SW 1271 (cell line): ENCODE results near the gene CSPG5.
A peak's percentile ranks its signal among the peaks of the same experiment; 100 is the strongest.

Experiments
- DNase-seq, 2 experiments: peaks; one replicate each; lab custom pipeline; 2025; lab: John Stamatoyannopoulos, UW

Gene CSPG5

DNA sequence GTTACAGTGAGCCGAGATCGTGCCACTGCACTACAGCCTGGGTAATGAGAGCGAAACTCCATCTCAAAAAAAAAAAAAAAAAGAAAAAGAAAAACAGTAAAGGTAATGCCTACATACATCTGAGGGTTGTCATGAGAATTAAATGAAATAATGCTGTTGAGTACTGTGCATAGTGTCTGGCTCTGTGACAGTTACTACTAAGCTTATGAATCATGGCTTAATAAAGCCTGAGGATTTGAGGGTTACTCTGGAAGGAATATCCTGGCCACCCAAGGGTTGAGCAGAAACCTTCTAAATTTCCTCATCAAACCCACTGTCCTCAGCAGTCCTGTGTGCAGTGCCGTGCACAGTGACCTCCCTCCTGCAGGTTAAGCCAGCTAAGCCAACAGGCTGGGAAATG, 38.4 kb downstream of the CSPG5 start:
- DNase-seq: no peak

DNA sequence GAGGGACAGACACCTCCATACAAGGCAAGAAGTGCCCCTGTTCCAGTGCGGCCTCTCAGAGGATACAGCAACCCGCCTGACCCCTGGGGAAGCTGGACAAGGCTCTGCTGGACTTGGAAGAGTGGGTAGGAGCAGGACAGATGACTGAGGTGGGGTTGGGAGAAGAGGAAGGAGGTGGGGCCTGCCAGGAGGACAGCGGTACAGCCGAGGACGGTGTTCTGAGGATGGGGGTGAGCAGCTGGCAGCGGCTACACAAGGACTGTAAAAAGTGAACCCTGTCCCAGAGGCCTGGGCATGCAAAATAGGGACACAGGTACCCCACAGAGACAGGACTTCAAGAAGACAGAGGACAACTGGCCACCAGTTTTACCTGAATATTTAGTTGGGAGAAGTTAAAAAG, 41.7 kb downstream of the CSPG5 start:
- DNase-seq: no peak

DNA sequence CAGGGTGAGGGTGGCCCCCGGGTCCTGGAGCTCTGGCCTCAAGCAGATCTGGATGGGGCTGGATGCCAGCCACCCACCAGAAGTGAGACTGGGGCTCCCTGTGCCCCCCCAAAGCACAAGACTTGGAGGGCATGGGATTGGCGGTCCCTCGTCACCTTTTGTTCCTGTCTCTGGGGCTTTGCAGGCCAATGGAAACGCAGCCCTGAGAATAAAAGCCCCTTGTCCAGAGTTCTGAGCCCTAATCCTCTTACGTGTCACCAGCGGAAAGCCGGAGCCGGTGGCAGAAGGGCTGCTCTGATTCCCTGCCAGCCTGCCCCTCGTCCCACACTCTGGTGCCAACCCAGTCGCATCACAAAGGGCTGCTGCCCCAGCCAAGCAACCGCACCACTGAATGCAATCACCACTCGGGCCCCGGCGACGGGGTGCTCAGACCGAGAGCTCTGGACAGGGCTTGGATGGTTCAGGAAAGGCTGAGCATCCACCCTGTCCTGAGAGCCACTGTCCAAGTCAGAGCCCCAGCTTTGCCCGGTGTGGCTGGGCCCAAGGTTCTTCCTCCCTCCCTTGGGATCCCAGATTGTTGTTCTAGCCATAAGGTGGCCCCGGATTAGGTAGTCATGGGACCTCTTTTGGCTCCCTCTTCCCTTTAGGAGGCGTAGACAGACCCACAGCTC, 42.3 kb downstream of the CSPG5 start:
- no peak for DNase-seq

DNA sequence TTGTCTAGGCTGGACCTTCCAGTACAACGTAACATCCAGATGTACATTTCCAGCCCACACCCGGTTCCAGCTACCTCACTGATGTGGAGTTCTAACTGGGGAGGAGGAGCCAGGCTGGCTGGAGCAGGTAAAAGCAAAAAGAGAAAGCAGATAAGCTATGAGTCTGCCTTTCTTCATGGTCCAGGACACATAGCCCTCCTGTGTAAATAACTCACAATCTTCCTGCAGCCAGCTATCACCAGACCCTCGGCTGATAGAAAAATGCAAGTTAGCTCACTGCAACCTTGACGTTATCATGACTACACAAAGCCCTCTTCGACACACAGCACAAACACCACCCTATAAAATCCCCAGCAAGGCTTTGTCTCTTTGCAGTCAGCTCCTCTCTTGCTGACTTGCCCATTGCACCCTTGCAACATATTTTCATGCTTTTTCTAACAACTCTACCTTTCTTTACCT, 44.6 kb downstream of the CSPG5 start:
- no peak for DNase-seq

DNA sequence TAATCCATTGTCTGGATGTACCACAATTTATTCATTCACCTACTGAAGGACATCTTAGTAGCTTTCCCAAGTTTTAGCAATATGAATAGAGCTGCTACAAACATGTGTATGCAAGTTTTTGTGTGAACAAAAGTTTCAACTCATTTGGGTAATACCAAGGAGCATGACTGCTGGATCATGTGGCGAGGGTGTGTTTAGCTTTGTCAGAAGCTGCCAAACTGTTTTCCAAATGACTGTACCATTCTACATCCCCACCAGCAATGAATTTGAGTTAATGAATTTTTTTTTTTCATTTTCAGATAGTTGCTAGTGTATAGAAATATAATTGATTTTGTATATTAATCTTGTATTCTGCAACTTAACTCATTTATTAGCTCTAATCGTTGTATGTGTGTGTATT, 45.2 kb downstream of the CSPG5 start:
- DNase-seq: no peak

- no peak for DNase-seq
These were observed 50.5 kb downstream of the CSPG5 start for GRCh38 chr3:47527952-47528725.

DNA sequence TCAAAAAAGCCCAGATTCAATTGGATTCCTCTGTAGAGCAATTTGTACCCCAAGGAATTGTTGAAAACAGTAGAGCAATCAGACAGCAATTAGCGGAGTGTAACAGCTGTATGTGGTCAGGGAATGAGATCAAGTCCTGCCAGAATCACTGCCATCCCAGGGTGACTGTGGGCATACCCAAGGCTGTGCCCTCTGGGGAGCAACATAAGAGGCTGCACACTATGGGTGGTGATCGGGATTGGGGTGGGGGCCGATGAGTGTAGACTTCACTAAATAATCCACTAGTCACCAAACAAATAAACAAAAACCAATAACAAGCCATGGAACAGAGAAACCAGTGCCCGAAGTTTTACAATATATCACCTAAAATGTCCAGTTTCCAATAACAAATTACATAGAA, 53.0 kb downstream of the CSPG5 start:
- DNase-seq: no peak

GRCh38 chr3:47523310-47524073, 55.2 kb downstream of the CSPG5 start:
- no peak for DNase-seq

GRCh38 chr3:47522082-47522987, 56.3 kb downstream of the CSPG5 start:
- peak; percentile 26 to 76 for DNase-seq

DNA sequence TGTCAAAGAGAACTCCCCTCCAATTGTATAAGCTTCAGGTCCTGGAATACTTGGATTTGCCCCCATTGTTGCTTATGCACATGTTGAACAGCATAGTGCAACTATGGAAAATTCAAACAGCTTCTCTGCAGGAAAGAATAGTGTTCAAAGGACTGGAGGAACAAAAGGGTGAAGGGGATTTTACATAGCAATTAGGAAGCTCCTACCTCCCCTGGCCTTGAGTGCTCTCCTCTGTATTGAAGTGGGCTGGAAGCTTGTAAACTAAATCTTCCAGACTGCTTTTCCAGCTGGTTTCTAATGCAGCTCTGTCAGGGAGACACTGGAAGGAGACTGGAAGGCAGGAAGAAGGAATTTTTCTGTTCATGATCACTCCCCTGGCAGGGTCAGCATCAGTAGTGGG, 57.9 kb downstream of the CSPG5 start:
- DNase-seq: no peak

GRCh38 chr3:47517937-47518336, 60.7 kb downstream of the CSPG5 start:
- no peak for DNase-seq

- DNase-seq: no peak
These were observed 62.8 kb downstream of the CSPG5 start for GRCh38 chr3:47515864-47516319.

DNA sequence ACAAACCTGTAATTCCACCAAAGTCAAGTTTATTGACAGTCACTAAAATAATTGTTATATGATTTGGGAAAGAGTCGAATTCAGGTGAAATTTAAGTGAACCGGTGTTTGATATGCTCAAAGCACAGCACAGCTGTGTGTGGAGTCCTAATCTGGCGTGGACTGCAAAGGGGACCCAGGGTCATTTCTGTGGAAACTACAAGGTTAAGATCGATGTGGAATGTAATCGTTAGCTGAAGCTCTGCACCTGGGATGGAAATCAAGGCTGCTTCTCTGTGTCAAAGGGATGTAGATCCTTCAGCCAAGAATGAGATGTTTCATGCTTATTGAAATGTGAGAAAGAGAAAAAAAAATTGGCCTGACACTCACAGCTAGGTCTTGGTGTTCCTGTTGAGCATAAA, 63.6 kb downstream of the CSPG5 start:
- no peak for DNase-seq

DNA sequence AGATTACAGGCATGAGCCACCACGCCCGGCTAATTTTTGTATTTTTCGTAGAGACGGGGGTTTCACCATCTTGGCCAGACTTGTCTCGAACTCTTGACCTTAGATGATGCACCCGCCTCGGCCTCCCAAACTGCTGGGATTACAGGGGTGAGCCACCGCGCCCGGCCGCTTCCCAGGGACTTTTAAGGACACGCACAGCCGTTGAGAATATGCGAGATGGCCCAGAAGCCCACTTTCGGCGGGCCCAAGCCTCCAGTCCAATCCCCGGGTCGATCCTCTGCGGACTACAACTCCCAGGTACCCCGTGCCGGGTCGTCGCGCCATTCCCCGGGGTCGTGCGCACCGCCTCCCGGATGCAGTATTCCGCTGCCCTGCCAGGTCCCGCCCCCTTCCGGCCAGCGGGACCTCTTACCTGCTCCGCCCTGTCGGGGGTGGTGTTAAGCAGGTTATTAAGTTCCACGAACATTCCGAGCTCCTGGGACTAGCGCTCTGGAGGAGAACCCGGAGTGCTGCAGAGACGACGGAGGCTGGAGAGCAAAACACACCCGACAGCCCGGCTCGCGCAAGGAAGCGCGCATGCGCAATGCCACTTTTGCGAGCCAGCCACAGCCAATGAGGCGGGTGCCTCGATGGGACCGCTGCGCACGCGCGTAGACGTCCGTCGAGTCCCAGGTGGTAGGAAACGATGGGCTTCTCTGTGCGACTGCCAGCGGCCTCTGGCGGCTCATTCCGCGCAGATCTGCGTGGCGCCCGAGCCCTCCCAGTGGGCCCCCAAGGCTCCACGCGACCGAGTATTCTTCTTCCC, 65.3 kb downstream of the CSPG5 start, which contains the start of gene ELP6:
ELP6 (minus strand) TSS at position 588 of the 805 bp plus-strand sequence; CDS start at position 466, 122 bp downstream.
- DNase-seq: peak; percentile 69 to 91

DNA sequence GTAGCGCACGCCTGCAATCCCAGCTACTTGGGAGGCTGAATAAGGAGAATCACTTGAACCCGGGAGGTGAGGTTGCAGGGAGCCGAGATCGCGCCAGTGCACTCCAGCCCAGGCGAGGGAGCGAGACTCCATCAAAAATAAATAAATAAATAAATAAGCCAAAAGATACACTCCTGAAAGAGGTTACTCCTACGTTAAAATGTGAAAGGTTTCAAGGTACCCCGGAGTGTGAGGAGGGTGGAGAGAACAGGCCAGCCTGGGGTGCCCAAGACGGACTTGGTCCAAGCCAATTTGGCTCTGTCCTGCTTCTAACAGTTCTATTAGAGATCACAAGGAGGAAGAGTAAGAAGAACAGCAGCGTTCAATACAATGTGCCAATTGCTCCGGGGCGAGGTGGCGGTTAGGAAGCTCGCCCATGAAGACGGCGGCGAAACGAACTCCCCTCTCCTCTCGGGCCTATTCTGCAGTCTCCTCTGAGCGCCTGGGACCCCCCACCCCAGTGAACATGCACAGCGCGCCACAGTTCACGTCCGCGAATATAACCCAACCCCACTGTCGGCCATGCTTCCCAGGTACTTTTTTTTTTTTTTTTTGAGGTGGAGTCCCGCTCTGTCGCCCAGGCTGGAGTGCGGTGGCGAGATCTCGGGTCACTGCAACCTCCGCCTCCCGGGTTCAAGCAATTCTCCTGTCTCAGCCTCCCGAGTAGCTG, 66.1 kb downstream of the CSPG5 start:
- DNase-seq: peak in 1 of 2 experiments; percentile 32
